ENCODE results near the gene PRDX6. TPM values are rescaled to one million over a fixed set of nuclear protein-coding genes. Genes with fewer than 3 reads are reported as not detected.

PRDX6 gene
- total RNA-seq, 3 donors from 2014 or later: 250 to 691 (median 267) TPM

DNA sequence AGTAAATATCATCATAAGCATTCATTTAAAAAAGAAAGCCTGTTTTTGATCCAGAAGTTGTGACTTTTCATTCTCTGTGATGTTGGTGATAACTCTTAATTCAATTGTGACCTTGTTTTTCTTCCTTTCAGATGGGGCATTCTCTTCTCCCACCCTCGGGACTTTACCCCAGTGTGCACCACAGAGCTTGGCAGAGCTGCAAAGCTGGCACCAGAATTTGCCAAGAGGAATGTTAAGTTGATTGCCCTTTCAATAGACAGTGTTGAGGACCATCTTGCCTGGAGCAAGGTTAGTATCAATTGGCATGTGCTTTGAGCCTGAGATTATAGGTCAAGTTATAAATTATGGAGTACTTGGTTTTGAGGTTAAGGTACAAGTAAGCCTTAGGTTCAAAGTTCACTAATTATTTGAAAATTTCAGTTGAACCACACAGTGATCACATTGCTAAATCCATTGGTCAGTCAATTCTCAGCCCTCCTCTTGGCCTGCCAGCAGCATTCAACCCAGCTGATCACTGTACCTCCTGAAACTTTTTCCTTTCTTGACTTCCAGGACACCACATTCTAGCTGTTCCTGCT, 4.1 kb downstream of the PRDX6 start:
- Histone ChIP-seq H3K36me3 (peaks cover 5% of the 10 kb centered on the region), H3K27ac (no peak overlapping the region), H3K9me3 (no peaks in the 10 kb centered on the region), H3K4me3 (no peak overlapping the region), H3K4me1 (peaks cover 0 to 5% of the 10 kb centered on the region in 2 donors), H3K27me3 (no peaks in the 10 kb centered on the region)
- DNase-seq (ENCODE audit: low spot score in 2 of 2): no peak
- TF ChIP-seq, protein P1, sequence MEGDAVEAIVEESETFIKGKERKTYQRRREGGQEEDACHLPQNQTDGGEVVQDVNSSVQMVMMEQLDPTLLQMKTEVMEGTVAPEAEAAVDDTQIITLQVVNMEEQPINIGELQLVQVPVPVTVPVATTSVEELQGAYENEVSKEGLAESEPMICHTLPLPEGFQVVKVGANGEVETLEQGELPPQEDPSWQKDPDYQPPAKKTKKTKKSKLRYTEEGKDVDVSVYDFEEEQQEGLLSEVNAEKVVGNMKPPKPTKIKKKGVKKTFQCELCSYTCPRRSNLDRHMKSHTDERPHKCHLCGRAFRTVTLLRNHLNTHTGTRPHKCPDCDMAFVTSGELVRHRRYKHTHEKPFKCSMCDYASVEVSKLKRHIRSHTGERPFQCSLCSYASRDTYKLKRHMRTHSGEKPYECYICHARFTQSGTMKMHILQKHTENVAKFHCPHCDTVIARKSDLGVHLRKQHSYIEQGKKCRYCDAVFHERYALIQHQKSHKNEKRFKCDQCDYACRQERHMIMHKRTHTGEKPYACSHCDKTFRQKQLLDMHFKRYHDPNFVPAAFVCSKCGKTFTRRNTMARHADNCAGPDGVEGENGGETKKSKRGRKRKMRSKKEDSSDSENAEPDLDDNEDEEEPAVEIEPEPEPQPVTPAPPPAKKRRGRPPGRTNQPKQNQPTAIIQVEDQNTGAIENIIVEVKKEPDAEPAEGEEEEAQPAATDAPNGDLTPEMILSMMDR (IDR thresholded peaks at IDR 0.05): no peak
- TF ChIP-seq POLR2AphosphoS5 (IDR thresholded peaks at IDR 0.05) (no peak), POLR2A (IDR thresholded peaks at IDR 0.05) (no peak)
- intact Hi-C loops (cut with DNase I; ENCODE audit: low total_unique reads): loop anchor here (5.0 kb wide), 1 partner anchor 654 kb away; no protein-coding TSS in a partner anchor

DNA sequence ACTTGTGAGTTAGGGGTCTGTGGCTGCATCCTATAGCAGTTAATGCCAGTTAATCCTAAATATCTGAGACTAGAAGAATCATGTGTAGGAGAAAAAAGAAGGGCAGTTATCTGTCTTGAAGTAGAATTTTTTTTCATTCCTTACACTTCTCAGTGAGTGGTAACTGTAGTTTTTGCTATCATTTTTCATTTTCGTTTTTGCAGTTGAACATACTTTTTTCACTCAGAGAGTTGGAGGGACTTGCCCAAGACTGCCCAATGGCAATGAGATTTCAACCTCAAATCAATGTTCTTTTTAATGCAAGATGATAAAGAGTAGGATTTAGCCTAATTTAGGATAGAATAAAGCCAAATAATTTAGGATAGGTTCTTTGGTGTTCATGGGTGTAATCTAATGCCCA, 5.5 kb downstream of the PRDX6 start:
- Histone ChIP-seq H3K27ac (no peak overlapping the region), H3K27me3 (no peaks in the 10 kb centered on the region), H3K4me3 (no peak overlapping the region), H3K9me3 (no peaks in the 10 kb centered on the region), H3K4me1 (peaks cover 0 to 5% of the 10 kb centered on the region in 2 donors), H3K36me3 (peaks cover 19% of the 10 kb centered on the region)
- TF ChIP-seq POLR2A (IDR thresholded peaks at IDR 0.05) (no peak), POLR2AphosphoS5 (IDR thresholded peaks at IDR 0.05) (no peak)
- TF ChIP-seq, protein P1 (IDR thresholded peaks at IDR 0.05): no peak
- DNase-seq (ENCODE audit: low spot score in 2 of 2): no peak
- intact Hi-C loops (cut with DNase I; ENCODE audit: low total_unique reads): loop anchor here (5.0 kb wide), 1 partner anchor 655 kb away; no protein-coding TSS in a partner anchor

DNA sequence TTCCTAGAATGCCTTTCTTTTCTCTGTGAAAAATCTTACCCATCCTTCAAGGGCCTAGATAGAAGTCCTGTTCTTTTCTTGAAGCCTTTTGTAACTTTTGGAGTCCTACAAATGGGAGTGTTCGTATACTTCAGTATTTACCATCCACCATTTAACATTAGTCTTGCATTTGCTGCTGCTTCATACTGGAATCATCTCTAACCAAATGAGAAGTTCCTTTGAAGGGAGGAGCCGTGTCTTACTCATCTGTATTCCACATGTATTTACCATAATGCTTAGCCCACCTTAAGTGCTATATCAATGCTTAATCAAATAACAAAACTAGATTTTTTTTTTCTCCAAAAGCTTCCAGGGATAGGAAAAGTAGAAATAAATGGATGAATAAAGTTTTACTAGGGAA, 7.1 kb downstream of the PRDX6 start:
- Histone ChIP-seq H3K27ac (no peak overlapping the region), H3K36me3 (peaks cover 22% of the 10 kb centered on the region)
- TF ChIP-seq POLR2AphosphoS5 (IDR thresholded peaks at IDR 0.05) (no peak), POLR2A (IDR thresholded peaks at IDR 0.05) (no peak)
- TF ChIP-seq, protein P1 (IDR thresholded peaks at IDR 0.05): no peak

DNA sequence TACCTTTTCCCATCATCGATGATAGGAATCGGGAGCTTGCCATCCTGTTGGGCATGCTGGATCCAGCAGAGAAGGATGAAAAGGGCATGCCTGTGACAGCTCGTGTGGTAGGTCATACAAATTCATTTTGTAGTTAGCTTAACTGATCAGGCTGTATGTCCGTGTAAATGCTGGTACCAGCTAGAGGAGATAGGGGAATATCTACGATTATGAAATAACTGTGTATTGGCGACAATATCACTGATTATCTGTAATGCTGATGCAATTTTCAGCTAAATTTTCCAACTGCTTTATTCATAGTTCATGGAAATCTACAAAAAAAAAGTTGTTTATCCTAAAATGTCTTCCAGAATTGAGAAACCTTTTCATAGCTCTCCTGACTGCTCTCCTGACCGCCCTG, 8.3 kb downstream of the PRDX6 start:
- H3K27me3 ChIP-seq: no peaks in the 10 kb centered on the region
- no peak overlapping the region for H3K27ac ChIP-seq
- H3K9me3 ChIP-seq: no peaks in the 10 kb centered on the region
- no peak overlapping the region for H3K4me3 ChIP-seq
- H3K36me3 ChIP-seq: peaks cover 22% of the 10 kb centered on the region
- intact Hi-C loops (cut with DNase I; ENCODE audit: low total_unique reads): no loop called here
- DNase-seq (ENCODE audit: low spot score in 2 of 2): no peak
- H3K4me1 ChIP-seq: no peaks in the 10 kb centered on the region
- TF ChIP-seq POLR2AphosphoS5 (IDR thresholded peaks at IDR 0.05): no peak
- TF ChIP-seq POLR2A (IDR thresholded peaks at IDR 0.05): no peak
- TF ChIP-seq, protein P1 (IDR thresholded peaks at IDR 0.05): no peak

More for the DNA sequence above, 7.1 kb downstream of the PRDX6 start:
- no peaks in the 10 kb centered on the region for H3K9me3 ChIP-seq
- no peaks in the 10 kb centered on the region for H3K4me1 ChIP-seq
- DNase-seq (ENCODE audit: low spot score in 2 of 2): no peak
- intact Hi-C loops (cut with DNase I; ENCODE audit: low total_unique reads): loop anchor here (5.0 kb wide), 1 partner anchor 657 kb away; no protein-coding TSS in a partner anchor
- H3K4me3 ChIP-seq: no peak overlapping the region
- no peaks in the 10 kb centered on the region for H3K27me3 ChIP-seq

DNA sequence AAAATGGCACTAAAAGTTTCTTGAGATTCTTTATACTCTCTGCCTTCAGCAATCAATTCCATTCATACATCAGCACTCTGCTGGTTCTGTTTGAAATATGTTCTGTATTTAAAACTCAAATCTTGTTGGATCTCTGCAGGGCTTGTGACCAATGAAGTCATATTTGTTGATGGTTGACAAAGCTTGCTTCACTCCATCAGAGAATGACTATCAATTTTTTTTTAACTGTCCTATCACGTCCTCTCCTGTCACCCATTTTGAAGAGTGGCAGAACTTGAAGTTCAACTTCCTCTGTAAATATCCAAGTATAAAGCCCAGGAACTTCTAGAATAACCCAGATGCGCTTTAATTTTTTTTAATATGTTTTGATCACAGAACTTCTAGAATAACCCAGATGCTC, 10.9 kb downstream of the PRDX6 start:
- TF ChIP-seq POLR2AphosphoS5 (IDR thresholded peaks at IDR 0.05): no peak
- TF ChIP-seq, protein P1 (IDR thresholded peaks at IDR 0.05): no peak
- TF ChIP-seq POLR2A (IDR thresholded peaks at IDR 0.05): no peak
- H3K4me1 ChIP-seq: no peaks in the 10 kb centered on the region
- H3K9me3 ChIP-seq: no peaks in the 10 kb centered on the region
- H3K4me3 ChIP-seq: no peak overlapping the region
- peaks cover 22% of the 10 kb centered on the region for H3K36me3 ChIP-seq
- H3K27me3 ChIP-seq: no peaks in the 10 kb centered on the region
- intact Hi-C loops (cut with DNase I; ENCODE audit: low total_unique reads): no loop called here
- no peak overlapping the region for H3K27ac ChIP-seq
- no peak for DNase-seq (ENCODE audit: low spot score in 2 of 2)
